ENCODE results near the gene CELF2.

Gene CELF2

GRCh38 chr10:11004144-11005077 lies 13.3 kb upstream of the CELF2 start:
- DNase-seq (ENCODE audit: low read depth): no peak

- DNase-seq (ENCODE audit: low read depth): no peak
Measured at GRCh38 chr10:11005725-11006427, 11.8 kb upstream of the CELF2 start.

- no peak for DNase-seq (ENCODE audit: low read depth)
Measured at GRCh38 chr10:11006428-11006825, 11.2 kb upstream of the CELF2 start.

GRCh38 chr10:11007476-11008020 lies 10.1 kb upstream of the CELF2 start:
- DNase-seq (ENCODE audit: low read depth): no peak

- DNase-seq (ENCODE audit: low read depth): no peak
Measured at GRCh38 chr10:11009471-11010308, 8.0 kb upstream of the CELF2 start.

GRCh38 chr10:11010582-11010981 lies 7.1 kb upstream of the CELF2 start:
- DNase-seq (ENCODE audit: low read depth): no peak

GRCh38 chr10:11011436-11011835 lies 6.2 kb upstream of the CELF2 start:
- DNase-seq (ENCODE audit: low read depth): no peak

- no peak for DNase-seq (ENCODE audit: low read depth)
Measured at GRCh38 chr10:11011984-11012383, 5.7 kb upstream of the CELF2 start.

- no peak for DNase-seq (ENCODE audit: low read depth)
Measured at GRCh38 chr10:11012421-11013295, 5.0 kb upstream of the CELF2 start.

- no peak for DNase-seq (ENCODE audit: low read depth)
Measured at GRCh38 chr10:11013836-11014235, 3.8 kb upstream of the CELF2 start.

GRCh38 chr10:11014671-11015445 lies 2.8 kb upstream of the CELF2 start:
- DNase-seq (ENCODE audit: low read depth): no peak

GRCh38 chr10:11015446-11015934 lies 2.2 kb upstream of the CELF2 start:
- DNase-seq (ENCODE audit: low read depth): no peak

- no peak for DNase-seq (ENCODE audit: low read depth)
Measured at GRCh38 chr10:11017000-11017569, 587 bp upstream of the CELF2 start.

GRCh38 chr10:11018432-11018841 lies 765 bp downstream of the CELF2 start:
- no peak for DNase-seq (ENCODE audit: low read depth)

GRCh38 chr10:11018855-11019631 lies 1.4 kb downstream of the CELF2 start:
- no peak for DNase-seq (ENCODE audit: low read depth)

- DNase-seq (ENCODE audit: low read depth): no peak
Measured at GRCh38 chr10:11019724-11020547, 2.3 kb downstream of the CELF2 start.

GRCh38 chr10:11020548-11020942 lies 2.9 kb downstream of the CELF2 start:
- DNase-seq (ENCODE audit: low read depth): no peak

- DNase-seq (ENCODE audit: low read depth): no peak
Measured at GRCh38 chr10:11022213-11022612, 4.5 kb downstream of the CELF2 start.
